Lower leg skin (tissue), 3 donors: ENCODE results near the gene ARHGAP22.

ENCODE experiments used
- POLR2A ChIP-seq, 2 donors: fragments of 450-650 bp; IDR thresholded peaks; one replicate each; pipeline ENCODE4 v1.6.1; 2016 to 2017; ENCODE audit warnings: antibody characterized with exemption in 2 of 2, mild to moderate bottlenecking in 1 of 2, moderate library complexity in 1 of 2
- TF ChIP-seq, protein P1 (sequence below), 3 donors: fragments of 450-650 bp; IDR thresholded peaks; one replicate each; pipeline ENCODE4 v1.5.1; 2016; ENCODE audit warnings: antibody characterized with exemption in 3 of 3, mild to moderate bottlenecking in 3 of 3, moderate library complexity in 2 of 3

DNA sequence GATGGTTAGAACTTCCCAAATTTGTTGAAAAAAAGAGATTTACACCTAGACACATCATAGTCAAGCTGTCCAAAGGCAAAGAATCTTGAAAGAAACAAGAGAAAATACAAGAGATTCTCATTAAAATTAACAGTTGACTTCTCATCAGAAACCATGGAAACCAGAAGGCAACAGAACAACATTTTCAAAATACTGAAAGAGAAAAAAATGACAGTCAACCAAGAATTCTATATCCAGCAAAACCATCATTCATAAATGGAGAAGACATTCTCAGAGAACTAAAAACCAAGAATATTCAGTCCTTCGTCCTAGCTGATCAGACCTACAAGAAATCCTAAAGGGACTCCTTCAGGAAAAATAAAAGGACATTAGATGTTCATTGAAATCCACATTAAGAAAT, 90.6 kb downstream of the ARHGAP22 start:
- TF ChIP-seq, protein P1, sequence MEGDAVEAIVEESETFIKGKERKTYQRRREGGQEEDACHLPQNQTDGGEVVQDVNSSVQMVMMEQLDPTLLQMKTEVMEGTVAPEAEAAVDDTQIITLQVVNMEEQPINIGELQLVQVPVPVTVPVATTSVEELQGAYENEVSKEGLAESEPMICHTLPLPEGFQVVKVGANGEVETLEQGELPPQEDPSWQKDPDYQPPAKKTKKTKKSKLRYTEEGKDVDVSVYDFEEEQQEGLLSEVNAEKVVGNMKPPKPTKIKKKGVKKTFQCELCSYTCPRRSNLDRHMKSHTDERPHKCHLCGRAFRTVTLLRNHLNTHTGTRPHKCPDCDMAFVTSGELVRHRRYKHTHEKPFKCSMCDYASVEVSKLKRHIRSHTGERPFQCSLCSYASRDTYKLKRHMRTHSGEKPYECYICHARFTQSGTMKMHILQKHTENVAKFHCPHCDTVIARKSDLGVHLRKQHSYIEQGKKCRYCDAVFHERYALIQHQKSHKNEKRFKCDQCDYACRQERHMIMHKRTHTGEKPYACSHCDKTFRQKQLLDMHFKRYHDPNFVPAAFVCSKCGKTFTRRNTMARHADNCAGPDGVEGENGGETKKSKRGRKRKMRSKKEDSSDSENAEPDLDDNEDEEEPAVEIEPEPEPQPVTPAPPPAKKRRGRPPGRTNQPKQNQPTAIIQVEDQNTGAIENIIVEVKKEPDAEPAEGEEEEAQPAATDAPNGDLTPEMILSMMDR (IDR thresholded peaks at IDR 0.05) = no peak
- no peak for TF ChIP-seq POLR2A (IDR thresholded peaks at IDR 0.05)
